Myocyte (in vitro differentiated cells): ENCODE data around the gene DHRS12. TPM values are rescaled to one million over a fixed set of nuclear protein-coding genes. Genes with fewer than 3 reads are reported as not detected.
"Not testable (repeated sequence)": the region's sequence is repeated elsewhere in the genome, so short reads cannot be mapped to it uniquely, and the experiment has no call there.

Experiments
- DNase-seq: peaks from one replicate; pipeline ENCODE4 v3.0.0-alpha.2; 2012; ENCODE audit warnings: low read depth
- total RNA-seq: library from RNA; depleted of rRNA; stranded (reverse); fragments of >200 nt; gene quantifications from 2 replicates; pipeline ENCODE4 v1.2.3, GENCODE V29; 2014

Gene DHRS12
- total RNA-seq, 1 donor from 2014 or later: 2.5 TPM

- no peak for DNase-seq
Measured at GRCh38 chr13:51828730-51829567, 25.0 kb upstream of the DHRS12 start.

GRCh38 chr13:51827254-51827653, 23.3 kb upstream of the DHRS12 start:
- no peak for DNase-seq

GRCh38 chr13:51826606-51827005, 22.6 kb upstream of the DHRS12 start:
- DNase-seq: no peak

- no peak for DNase-seq
Measured at GRCh38 chr13:51825681-51826254, 21.8 kb upstream of the DHRS12 start.

- DNase-seq: no peak
Measured at GRCh38 chr13:51825165-51825592, 21.2 kb upstream of the DHRS12 start.

GRCh38 chr13:51824712-51825111, 20.7 kb upstream of the DHRS12 start:
- not testable (repeated sequence) for DNase-seq

- peak; percentile 45 for DNase-seq
Measured at GRCh38 chr13:51823863-51824262, 19.9 kb upstream of the DHRS12 start.

- DNase-seq: no peak
Measured at GRCh38 chr13:51823359-51823758, 19.4 kb upstream of the DHRS12 start.

- no peak for DNase-seq
Measured at GRCh38 chr13:51822106-51822815, 18.3 kb upstream of the DHRS12 start.

DNA sequence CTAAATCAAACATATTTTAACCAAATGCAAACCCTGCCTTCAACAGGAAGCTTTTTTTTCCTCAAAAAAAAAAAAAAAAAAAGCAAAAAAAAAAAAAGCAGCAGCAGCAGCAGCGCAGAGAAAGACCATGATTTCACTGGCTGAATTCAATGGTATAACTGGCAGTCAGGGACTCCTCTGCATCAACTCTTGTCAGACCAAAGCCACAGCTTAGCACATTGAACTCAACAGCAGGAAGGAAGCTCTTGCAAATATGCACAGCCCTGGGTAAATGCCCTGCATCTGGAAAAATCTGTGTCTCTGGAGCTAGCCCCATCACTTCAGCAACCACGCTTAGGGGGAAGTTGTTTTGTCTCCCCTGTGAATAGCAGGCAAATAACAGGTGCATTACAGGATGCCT, 17.6 kb upstream of the DHRS12 start:
- DNase-seq: no peak

- DNase-seq: no peak
Measured at GRCh38 chr13:51820016-51820597, 16.1 kb upstream of the DHRS12 start.

DNA sequence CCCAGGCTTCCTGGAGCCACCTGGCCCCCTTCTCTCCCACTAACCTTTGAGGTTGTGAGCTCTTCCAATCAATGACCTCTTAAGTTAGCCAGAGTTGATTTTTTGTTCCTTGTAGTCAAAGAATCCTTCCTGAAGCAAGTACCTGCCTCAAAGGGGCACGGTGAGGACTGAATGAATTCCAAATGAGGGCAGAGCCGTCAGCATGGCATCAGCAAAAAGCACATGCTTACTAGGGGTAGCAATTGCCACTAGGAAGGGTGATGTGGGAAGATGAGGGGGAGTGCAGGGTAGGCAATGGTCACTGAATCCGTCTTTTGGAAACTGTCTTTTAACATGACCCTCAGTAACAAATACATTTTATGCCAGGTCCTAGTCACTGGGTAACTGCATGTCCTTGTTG, 15.6 kb upstream of the DHRS12 start:
- no peak for DNase-seq

DNA sequence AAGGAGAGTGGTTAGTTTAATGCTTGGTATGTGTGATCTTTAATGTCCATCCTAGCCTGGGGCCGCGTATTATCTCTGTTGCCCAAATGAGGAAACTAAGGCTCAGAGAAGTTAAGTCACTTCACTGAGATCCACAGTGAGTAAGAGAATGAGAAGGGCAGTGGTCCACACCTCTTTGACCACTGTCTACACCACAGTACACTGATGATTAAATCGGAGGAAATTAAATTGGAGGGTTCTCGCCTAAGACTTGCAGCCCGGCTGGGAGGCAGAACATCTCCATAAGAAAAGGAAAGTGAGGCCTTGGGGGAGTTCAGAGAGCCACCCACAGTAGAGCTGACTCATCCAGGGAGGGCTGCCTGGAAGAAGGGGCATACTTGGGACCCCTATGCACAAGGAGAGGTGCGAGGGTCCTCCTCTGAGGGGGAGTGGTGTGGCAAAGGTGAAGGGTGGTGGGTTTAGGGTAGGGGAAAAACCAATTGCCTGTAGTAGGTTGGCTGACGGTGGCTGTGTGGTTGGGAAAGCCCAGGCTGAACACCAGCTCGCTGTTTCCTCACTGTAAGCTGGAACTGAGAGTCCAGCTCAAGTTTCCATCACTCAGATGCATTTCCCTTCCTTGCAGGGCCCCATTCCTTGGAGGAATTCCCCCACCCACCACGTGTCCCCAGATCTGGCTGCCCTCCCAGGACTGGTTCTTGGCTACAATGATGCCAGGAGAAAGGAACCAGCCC, 15.0 kb upstream of the DHRS12 start:
- DNase-seq: peak; percentile 40

GRCh38 chr13:51818276-51818675, 14.3 kb upstream of the DHRS12 start:
- no peak for DNase-seq

DNA sequence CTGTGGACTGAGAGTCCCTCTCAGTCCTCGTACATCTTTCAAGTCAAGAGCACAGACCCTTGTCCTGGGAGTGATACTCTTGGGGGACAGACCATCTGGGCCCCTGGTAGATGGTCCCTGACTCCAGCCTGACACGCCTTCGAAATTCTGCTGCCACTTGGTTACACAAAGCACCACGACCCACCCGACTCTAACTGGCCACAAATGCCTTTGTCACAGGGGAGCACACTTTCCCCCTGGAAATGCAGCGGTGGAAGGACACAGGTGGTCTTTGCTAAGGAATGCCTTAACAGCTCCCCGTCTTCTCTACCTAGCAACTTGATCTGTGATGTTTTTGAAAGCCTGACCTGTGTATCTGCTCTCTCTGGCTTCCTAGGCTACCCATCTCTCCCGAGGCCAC, 13.8 kb upstream of the DHRS12 start:
- DNase-seq: no peak

GRCh38 chr13:51816604-51817249, 12.8 kb upstream of the DHRS12 start:
- DNase-seq: no peak

- DNase-seq: no peak
Measured at GRCh38 chr13:51815848-51816247, 11.9 kb upstream of the DHRS12 start.

- DNase-seq: peak; percentile 71
Measured at GRCh38 chr13:51814825-51815650, 11.1 kb upstream of the DHRS12 start.

GRCh38 chr13:51814071-51814470, 10.1 kb upstream of the DHRS12 start:
- DNase-seq: no peak
